GM23248 (cell line): ENCODE data around the gene KCP.

ENCODE experiments used
- EZH2 ChIP-seq: fragments of 200-600 bp; sonication (generic); IDR thresholded peaks from 2 replicates; pipeline ENCODE4 v1.6.1; 2018; ENCODE audit warnings: antibody characterized with exemption, mild to moderate bottlenecking; ENCODE audit not compliant: insufficient read depth, poor library complexity, severe bottlenecking
- EZH2phosphoT487 ChIP-seq: fragments of 200-600 bp; sonication (generic); IDR thresholded peaks from 2 replicates; pipeline ENCODE4 v1.6.1; 2018; ENCODE audit warnings: antibody characterized with exemption, moderate library complexity, mild to moderate bottlenecking, low read depth; ENCODE audit not compliant: insufficient read depth

DNA sequence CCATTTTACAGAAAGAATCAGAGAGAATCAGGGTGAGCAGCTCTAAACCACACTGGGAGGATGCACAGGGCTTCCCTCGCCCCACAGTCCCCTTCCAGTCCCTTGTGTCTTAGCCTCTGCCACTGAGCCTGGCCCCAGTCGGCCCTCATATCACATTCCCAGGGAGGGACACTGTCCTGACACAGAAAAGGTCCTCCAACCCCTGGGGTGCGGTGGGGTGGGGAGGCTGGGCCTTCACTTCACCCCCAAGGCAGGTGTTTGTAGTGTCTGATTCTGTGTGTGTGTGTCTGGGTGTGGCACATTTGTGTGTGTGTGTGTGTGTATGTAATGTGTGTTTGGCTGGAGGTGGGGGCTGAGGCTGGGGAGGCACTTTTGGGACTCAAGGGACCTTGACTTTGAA lies 1.8 kb upstream of the KCP start:
- TF ChIP-seq EZH2 (no peak), EZH2phosphoT487 (no peak)
